Activated CD8-positive, alpha-beta memory T cell treated with anti-CD3 and anti-CD28 coated beads, Interleukin-2, amount 50 U/mL, for 1 hour (primary cell): ENCODE results near the gene XRN2.

Source experiments
- DNase-seq: peaks from one replicate; pipeline ENCODE4 v3.0.0-alpha.2; 2020; ENCODE audit errors: extremely low read depth

Gene XRN2

GRCh38 chr20:21303061-21303871 lies at the start of gene XRN2:
Gene XRN2, plus strand, starts transcription at chr20:21303331. Its CDS starts 68 bp downstream, at chr20:21303399.
- DNase-seq, result peak; percentile 88

GRCh38 chr20:21257192-21257591 lies 45.9 kb upstream of the XRN2 start:
- DNase-seq, result no peak

- DNase-seq, result no peak
Measured at GRCh38 chr20:21258411-21258810, 44.7 kb upstream of the XRN2 start.

DNA sequence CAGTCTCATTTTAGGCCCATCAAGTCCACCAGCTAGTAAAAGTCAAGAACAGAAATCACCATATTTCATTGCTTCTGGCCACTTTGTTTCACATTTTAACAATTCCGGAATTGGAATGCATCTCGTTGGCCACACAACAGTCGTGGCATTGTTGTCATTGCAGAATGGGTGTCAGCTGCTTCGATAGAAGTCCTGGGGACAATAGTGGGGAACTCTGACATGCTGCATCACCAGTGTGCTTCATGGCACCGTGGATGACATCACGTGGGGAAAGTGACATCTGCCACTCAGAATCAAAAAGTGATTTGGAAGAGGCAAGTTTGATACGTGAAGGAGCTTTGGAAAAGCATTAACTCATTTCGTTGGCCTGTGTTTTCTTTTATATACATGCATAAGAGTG lies 43.8 kb upstream of the XRN2 start:
- DNase-seq, result no peak

- DNase-seq, result no peak
Measured at GRCh38 chr20:21262812-21263211, 40.3 kb upstream of the XRN2 start.

DNA sequence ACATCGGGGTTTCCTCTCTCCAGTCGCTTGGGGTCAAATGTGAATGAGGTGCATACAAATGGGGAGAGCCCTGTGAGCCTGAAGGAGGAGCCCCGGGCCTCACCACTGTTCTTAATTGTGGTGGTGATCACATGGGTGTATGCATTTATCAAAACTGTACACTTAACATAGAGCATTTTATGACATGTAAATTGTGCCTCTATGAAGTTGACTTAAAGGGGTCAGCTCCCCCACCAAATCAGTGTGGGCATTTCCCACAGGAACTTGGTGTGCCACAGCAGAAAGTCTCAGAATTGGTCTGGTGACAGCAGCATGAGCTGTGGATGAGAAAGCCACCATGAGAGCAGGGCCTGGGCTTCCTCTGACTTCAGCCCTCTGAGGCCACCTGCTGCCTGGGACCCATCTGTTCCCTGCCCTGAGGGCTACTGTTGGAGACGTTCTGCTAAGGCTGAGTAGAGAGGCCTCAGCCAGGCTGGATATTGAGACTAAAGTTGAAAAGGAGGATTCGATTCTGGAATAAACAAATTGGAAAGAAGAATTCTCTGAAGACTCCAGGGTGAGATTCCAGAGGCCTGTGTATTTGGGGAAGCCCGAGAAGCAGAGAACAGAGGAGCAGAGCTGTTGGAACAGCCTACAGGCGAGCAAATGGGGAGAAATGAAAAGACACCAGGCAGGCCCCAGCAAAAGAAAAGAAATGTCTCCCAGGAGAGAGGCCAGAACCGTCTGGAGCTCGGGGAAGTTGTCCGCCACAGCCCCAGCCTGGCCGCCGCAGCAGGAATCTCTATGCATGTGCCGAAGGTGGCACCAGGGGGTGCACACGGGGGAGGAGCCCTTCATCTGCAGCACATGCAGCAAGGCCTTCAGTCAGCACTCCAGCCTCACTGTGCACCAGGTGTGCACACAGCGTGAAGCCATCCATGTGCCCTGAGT lies 37.6 kb upstream of the XRN2 start:
- no peak for DNase-seq

GRCh38 chr20:21266191-21266536 lies 37.0 kb upstream of the XRN2 start:
- no peak for DNase-seq

DNA sequence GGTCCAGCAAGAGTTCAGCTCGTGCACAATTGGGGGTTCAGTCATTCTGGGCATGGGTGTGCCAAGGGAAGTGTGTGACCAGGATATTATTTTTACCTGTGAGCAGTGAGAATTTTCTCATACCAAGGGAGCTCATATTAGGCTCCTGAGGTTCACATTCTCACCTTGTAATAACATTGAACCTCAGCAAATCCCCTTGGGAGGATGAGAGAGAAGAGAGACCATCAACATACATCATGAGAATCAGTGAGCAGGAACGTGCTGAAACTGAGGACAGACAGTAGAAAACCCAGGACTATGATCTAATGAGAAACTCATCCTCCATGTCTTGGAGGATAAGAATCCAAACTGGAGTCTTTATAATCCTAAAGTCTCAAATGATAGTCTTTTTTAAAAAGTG lies 33.4 kb upstream of the XRN2 start:
- DNase-seq, result no peak

DNA sequence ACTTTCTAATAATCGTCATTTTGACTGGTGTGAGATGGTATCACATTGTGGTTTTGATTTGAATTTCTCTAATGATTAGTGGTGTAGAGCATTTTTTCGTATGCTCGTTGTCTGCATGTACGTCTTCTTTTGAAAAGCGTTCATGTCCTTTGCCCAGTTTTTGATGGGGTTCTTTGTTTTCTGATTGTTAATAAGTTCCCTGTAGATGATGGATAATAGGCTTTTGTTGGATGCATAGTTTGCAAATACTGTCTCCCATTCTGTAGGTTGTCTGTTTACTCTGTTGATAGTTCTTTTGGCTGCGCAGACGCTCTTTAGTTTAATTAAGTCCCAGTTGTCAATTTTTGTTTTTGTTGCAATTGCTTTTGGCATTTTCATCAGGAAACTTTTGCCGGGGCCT lies 32.3 kb upstream of the XRN2 start:
- DNase-seq, result no peak

- DNase-seq, result no peak
Measured at GRCh38 chr20:21272279-21272678, 30.9 kb upstream of the XRN2 start.

GRCh38 chr20:21272679-21273078 lies 30.5 kb upstream of the XRN2 start:
- DNase-seq, result no peak

- DNase-seq, result no peak
Measured at GRCh38 chr20:21273755-21274386, 29.3 kb upstream of the XRN2 start.

DNA sequence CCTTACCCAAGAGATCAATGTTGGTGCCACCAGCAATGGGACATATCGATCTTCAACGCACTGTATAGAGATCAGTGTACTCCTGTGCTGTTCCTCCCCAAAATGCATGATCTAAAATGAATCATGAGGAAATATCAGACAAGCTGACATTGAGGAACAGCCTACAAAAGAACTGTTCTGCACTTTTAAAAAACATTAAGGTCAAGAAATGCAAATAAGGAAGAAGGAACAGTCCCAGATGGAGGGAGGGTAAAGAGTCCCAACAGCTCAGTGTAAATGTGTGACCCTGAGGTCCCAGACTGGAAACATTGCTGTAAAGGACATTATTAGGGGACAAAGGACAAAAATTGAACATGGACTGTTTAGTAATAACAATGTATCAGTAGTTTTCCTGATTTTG lies 24.3 kb upstream of the XRN2 start:
- DNase-seq, result no peak

GRCh38 chr20:21279706-21280521 lies 23.2 kb upstream of the XRN2 start:
- DNase-seq, result no peak

GRCh38 chr20:21280522-21281016 lies 22.6 kb upstream of the XRN2 start:
- no peak for DNase-seq

DNA sequence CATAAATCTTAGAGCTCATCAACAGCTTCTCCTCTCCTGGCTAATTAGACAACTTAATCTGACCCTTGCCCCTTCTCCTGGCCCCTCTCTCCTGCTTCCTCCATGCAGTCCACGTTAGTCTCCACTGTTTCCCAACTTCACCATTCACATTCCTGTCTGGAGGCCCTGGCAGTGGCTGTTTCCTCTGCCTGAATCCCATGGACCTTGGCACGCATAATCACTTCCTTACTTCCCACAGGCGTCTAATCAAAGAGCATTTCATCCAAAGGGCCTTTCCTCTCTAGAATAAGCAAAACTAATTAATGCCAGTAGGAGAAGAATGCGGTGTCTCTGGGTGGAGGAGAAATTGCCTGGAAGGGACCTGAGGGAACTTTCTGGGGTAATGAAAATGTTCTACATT lies 16.4 kb upstream of the XRN2 start:
- no peak for DNase-seq

DNA sequence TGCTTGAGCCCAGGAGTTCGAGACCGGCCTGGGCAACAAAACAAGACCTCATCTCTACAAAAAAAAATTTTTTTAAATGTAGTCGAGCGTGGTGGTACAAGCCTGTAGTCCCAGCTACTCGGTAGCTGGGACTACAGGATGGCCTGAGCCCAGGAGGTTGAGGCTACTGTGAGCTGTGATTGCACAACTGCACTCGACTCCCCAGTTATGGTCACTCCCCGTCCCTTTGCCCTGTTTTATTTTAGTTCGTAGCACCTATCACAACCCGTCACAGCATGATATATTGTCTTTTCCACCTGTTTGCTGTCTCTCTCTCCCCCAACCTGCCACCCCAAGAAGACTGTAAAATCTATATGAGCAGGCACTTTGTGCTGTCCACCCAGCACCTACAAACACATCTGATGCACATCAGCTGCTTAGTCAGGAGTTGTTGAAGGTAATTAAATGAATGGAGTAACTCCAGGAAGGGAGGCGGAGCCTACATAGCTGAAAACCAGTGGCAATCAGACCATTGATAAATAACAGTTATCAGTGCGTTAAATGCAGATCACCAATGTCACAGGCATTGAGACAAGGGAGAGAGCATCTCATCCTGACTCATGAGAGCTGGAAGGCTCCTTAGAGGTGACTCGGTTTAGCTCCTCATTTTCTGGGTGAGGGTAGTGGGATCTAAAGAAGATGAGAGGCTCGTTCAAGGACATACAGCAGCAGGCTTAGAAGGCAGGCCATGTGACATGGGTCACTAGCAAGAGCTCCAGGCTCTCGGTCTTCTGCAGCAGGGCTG lies 14.4 kb upstream of the XRN2 start:
- DNase-seq, result no peak

DNA sequence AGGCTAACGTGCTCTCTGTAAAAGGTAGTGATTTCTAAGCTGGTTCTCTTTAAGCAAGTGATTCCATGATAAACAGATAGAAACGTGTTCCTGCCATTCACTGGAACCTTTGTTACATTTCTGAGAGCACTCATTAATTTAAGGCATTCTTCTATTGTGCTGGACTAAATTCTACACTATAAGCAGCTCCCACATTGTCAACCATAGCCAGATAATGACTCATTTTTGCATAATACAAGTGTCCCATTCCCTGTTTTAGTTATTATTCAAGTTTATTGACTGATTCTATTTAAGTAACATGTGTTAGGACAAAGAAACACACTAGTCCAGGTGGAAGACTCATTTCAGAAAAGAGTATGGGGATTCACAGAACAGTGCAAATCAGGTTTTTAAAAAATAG lies 13.5 kb upstream of the XRN2 start:
- DNase-seq, result no peak

- no peak for DNase-seq
Measured at GRCh38 chr20:21291026-21291425, 12.1 kb upstream of the XRN2 start.

- no peak for DNase-seq
Measured at GRCh38 chr20:21294755-21295154, 8.4 kb upstream of the XRN2 start.
